NCI-H460 (cell line): Measurements from ENCODE around the gene RNASE7. TPM values are rescaled to one million over a fixed set of nuclear protein-coding genes. Genes with fewer than 3 reads are reported as not detected.
"Not testable (repeated sequence)": the region's sequence is repeated elsewhere in the genome, so short reads cannot be mapped to it uniquely, and the experiment has no call there.

Source experiments
- DNase-seq: peaks from one replicate; pipeline ENCODE4 v3.0.0-alpha.2; 2016; ENCODE audit warnings: low read depth; ENCODE audit errors: extremely low read depth
- polyA plus RNA-seq: library from polyadenylated mRNA; depleted of rRNA; stranded (reverse); fragments of >200 nt; gene quantifications from 2 replicates; pipeline ENCODE4 v1.2.3, GENCODE V29; 2014; cell fraction: nucleus; rRNA removed
- total RNA-seq: library from RNA; depleted of rRNA; stranded (reverse); fragments of >200 nt; shearing (Covaris generic); gene quantifications from 2 replicates; pipeline ENCODE4 v1.2.3, GENCODE V29; 2014; rRNA removed

The RNASE7 gene, protein sequence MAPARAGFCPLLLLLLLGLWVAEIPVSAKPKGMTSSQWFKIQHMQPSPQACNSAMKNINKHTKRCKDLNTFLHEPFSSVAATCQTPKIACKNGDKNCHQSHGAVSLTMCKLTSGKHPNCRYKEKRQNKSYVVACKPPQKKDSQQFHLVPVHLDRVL
- total RNA-seq = not detected in 2 replicates
- polyA plus RNA-seq = not detected in 2 replicates

DNA sequence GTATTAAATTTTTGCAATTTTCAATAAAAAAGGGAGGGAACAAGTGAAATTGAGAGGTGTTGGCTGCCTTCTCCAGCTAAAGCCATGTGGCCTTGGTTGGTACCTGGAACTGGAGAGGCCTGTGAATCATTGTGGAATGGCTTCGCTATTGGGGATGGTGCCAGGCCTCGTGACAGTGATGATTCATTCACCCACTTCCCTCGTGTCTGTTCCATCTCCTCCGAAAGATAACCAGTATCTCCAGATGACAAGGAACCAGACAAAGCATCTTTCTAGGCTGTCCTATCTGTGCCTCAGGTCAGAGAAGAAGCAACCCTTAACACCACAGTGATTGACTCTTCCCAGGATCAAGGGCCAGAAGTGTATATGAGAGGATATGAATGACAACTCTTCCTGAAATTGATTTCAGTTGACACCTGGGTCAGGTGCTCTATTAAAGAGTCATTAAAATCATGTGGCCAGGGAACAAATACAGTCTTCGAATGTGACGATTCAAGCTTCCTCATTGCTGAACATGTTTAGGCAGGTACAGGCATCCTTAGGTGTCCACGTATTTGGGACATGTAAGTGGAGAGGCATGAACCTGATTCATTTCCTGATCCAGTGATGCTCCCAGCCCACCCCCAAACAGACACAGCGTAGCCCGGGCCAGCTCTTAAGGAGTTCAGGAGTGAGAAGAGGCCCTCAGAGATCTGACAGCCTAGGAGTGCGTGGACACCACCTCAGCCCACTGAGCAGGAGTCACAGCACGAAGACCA lies at the start of gene RNASE7:
Gene RNASE7 (plus strand): TSS at position 687 of the 758 bp plus-strand sequence. CDS start 631 bp downstream, outside the sequence.
- no peak for DNase-seq

DNA sequence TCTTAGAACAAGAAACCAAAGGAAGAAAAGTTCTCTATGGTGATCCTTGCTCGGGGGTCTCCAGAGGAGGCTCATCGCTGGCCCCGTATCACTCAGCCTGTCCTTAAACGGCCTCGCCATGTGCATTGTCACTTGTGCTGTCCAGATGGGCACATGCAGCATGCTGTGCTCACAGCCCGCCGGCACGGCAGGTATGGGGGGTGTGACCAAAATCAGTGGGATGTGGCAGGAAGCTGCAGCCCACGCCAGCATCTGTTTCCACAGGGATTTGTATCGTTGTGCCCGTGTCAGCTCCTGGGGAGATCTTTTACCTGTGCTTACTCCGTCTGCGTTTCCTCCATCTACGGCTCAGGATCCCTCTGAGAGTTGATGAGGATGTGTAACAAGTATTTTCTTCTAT lies 45.6 kb upstream of the RNASE7 start:
- DNase-seq = no peak

DNA sequence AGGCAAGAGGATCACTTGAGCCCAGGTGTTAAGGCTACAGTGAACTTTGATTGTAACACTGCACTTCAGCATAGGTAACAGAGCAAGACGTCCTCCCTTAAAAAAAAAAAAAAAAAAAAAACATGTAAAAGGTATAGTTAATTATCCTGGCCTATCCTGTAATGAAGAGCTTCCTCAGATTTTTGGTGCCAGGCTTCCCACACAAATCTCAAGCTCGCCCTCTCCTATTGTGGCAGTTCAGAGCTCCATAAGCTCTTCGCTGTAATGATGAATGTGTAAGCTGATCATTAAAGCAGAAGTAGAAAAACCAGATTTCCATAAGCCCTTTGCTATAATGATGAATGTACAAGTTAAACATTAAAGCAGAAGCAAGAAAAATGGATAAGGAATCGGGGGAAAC lies 45.0 kb upstream of the RNASE7 start:
- no peak for DNase-seq

DNA sequence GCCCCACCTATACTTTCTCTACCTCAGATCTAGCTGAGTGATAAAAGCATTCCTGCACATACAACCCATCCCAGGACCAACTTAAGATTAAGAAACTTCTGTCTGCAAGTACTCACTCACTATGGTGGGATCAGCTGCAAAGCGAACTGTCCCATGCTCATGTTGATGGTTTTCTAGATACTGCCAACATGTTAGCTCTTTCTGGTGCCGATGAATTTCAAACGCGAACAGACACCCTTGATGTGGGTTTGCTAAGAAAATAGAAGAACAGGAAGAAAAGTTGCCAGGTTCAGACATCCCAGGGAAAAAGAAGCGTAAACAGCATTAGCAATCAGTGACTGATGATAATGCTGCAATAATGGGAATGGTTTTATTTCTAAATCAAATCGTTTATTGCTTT lies 44.6 kb upstream of the RNASE7 start:
- no peak for DNase-seq

DNA sequence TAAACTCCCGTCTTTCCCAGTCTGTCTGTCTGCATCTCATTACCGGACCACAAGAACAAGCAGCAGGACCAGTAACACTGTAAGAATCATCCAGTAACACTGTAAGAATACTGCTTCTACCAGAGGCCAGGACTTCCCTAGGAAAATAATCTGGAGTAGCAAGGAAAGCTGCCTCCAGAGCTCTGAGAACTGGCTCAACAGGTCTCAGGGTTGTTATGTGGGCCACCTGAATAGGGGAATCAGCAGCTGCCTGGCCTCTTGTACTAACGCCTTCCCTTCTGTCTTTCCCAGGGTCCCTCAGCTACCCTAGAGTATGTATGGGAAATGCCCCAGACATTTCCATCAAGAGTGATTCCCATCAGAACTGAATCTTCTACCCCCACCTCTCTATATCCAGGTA lies 44.0 kb upstream of the RNASE7 start:
- no peak for DNase-seq

DNA sequence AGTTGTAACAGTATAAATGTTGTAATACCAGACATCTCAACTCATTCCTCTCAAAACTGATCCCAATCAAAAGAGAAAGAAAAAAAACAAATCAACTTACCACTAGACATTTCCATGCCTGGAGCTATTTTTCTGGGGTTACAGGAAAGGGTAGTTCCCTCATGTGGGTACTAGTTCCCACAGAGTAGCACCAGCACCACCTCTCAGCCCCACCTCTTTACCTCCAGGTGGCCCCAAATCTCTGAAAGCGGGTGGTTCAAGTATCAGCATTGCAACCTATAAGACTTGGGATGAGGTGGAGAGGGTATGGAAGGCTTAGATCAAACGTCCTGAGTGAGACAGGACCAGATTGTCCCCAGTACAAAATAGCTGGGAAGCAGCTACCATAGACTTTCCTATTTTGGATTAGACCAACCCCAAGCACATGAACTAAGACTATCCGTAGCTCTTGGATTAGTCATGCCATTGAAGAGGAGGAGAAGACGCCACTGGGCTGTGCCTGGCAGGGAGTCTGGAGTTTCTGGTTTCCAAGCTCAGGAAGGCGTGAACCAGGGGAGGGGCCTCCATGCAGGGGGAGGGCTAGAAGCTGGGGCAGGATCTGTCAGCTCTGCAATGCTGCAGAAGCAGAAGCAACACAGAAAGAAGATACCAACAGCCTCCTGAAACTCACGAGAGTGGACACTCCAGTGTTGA lies 43.3 kb upstream of the RNASE7 start, which contains the start of gene SLC39A2:
Gene SLC39A2 (plus strand): TSS at position 620 of the 693 bp plus-strand sequence. CDS start 154 bp downstream, outside the sequence.
- DNase-seq = no peak

DNA sequence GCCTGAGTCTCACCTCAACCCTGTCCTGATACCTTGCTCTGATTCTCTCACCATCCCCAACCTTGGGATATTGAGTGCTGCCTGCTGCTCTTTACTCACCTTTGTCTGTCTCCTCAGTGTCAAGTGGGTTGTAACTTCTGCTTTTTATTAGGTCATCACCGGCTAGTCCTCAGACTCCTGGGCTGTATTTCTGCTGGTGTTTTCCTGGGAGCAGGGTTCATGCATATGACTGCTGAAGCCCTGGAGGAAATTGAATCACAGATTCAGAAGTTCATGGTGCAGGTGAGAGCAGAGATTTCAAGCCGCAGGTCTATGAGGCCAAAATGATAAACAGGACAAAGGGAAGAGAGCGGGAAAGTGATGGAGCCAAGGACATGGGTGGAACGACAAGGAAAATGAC lies 42.6 kb upstream of the RNASE7 start:
- DNase-seq = no peak

DNA sequence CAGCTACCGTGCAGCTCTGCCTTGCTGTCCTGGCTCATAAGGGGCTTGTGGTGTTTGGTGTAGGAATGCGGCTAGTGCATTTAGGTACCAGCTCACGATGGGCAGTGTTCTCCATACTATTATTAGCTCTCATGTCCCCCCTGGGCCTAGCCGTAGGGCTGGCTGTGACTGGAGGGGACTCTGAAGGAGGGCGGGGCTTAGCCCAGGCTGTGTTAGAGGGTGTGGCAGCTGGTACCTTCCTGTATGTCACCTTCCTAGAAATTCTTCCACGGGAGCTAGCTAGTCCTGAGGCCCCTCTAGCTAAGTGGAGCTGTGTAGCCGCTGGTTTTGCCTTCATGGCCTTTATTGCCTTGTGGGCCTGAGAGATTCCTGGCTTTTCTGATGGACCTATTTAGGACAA lies 40.9 kb upstream of the RNASE7 start:
- no peak for DNase-seq

DNA sequence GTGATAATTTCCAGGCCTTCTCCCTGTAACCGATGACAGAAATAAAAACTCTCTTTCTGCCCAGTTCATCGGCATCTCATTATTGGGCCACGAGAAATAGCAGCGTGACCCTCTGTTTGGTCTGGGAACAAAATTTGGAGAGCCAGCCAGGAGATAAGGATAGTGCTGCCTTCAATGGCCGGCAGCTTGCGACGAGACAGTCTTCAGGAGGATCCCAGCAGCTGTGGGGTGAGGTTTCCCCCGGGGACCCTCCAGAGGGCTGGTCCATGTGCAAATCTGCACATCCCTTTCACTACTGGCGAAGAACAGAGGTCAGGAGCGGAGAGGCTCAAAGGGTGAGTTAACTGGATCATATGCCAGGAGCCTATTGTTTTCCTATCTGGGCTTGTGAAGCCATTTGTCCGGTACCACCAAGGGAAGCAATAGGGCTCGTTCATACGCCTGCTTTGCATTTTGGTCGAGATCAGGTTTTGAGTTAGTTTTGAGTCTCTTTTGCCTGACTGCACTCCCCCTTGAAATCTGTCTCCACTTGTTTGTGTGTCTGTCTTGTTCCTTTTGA lies 38.3 kb upstream of the RNASE7 start:
- no peak for DNase-seq

DNA sequence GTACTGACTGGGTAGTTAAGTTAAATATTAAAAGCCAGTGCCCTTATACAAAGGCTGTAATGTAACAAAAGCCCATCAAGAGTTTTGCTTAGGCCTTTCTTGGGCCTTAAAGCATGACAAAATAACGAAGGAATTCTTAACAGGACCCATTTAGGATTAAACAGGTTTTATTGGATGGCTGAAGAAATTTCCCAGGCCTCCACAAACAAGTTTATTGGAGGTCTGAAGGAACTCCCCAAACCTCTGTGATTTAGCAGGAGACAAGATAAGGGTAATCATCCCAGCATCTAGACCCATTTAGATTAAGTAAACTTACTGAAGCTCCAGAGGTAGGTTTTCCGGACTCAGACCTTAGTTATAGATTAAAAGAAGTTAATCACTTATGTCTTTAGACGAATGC lies 32.4 kb upstream of the RNASE7 start:
- not testable (repeated sequence) for DNase-seq

DNA sequence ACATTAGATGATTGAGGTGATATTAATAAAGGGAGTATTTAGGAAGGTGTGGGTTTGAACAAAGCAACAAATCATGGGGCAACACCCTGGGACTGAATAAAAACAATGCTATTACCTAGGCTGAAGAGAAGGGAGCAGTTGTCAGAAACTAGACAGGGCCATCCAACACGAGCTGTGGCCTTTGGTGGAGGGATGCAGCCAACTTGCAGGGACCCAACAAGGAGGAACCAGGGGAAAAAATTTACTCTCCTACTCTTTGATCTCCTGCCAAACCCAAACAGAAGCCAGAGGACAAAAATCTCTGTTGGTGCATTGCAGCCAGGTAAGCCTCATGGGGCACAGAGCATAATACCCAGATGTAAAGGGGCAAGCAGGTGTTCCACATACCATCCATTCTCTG lies 31.0 kb upstream of the RNASE7 start:
- no peak for DNase-seq

DNA sequence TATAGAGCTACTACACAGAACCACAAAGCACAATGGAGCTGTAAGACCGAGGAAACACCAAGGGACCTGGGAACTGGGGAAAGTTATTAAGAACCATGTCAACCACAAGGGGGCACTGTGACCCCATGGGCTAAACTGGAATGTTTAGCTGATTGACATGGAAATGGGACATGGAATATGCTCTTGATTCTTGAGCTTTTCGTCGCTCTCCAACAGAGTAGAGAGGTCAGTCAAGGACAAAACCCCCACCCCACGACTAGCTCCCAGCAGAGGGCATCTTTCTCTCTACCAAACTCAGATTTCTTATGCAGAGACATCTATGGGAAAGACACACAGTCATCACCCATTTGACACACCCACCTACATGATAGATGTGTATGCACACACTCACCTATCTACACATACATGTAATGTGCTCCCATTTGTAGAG lies 27.4 kb upstream of the RNASE7 start:
- peak; percentile 87 for DNase-seq

DNA sequence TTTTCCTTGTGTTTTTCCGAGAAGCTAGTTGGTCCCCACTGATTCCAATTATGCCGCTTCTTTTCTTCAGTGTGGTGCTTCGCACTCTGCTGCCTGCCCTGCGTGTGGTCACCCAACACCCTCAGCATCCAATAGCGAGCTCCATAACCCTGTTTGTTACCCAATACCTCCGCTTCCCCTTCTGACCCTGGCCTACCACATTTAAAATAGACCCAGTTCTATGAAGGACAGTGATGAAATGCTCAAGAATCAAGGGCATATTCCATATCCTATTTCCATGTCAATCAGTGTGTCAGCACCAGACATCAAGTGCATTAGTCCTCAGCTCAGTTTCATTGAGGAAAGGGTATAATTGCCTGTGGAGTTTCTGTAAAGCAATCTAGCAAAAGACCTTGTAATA lies 26.9 kb upstream of the RNASE7 start:
- no peak for DNase-seq

DNA sequence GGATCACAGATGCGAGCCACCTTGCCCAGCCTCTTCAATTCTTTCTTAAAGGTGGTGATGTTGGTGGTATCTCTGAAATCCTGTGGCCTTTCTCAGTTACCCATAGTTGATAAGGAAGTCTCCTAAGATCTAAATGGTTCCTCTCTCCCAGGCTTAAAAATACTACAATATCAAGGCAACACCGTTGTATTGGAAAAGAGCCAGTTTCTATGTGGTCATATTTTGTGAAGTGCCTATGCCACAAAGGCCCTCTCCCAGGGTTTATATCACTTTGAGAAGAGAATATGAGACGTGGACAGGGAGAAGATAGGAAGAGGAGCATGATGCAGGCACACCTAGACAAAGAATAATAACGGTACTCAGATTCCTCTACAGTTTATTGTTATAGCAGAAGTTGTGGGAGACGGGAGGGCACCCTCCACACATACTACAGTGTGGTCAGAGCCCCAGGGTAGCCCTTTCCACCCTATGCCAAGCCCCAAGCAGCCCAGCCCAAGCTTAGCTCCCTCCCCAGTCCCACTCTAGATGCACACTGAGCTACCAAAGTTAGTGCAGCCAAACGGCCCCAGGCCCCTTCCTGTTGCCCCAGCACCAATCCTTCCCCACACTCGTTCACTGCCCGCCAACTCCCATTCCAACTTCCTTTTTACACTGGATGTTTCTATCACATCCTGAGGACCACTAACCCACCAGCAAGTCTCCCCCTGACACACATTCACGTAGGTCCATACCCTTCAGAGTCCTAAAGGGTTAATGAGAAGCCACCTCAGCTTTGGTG lies 25.6 kb upstream of the RNASE7 start:
- no peak for DNase-seq

DNA sequence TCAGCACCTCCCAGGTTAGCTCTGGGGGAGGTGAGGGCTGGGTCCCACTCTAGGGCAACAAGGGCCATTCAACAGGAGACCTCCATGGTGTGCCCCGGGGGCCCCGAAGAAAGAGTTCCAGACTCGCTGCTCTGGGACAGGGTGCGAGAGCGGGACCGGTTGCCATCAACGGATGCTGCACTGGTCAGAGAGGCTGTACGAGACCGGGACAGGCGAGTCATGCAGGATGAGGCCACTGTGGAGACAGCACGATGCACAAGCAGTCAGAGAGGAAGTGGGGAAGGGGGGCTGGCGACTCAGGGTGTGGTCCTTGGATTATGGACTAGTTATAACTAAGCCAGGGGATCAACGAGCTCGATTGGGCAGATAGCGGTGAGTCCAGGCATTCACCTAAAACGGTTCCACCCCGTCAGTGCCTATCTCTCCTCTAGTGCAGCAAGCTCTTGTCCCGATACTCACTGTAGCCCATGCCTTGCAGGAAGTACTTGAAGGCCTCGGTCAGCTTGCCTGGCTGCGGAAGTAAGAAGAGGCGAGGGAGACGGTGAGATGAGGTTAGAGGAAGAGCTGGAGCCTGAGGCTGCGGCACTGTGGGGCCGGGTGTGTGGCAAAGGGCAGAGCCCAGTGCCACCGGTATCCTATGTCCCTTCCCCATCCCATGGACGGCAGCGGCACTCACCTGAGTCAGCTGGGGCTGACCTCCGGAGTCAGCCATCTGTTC lies 24.5 kb upstream of the RNASE7 start:
- no peak for DNase-seq

DNA sequence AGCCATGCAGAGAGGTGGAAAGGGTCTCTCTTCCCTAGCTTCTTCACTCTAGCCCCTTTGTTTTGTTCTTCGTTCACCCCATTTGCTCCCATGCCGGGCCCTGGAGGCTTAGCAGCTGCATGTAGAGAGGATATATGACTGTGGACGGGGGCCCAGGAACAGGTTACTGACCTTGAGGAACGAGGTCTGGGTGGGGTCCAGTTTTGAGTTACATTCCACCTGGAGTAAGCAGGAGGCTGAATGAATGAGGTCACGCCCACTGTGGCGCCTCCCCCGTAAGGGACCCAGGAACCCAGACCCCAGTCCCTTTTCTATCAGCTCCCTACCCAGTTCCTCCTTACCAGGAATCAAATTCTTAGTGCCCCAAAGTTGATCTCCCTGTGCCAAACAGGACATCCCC lies 23.9 kb upstream of the RNASE7 start:
- no peak for DNase-seq

DNA sequence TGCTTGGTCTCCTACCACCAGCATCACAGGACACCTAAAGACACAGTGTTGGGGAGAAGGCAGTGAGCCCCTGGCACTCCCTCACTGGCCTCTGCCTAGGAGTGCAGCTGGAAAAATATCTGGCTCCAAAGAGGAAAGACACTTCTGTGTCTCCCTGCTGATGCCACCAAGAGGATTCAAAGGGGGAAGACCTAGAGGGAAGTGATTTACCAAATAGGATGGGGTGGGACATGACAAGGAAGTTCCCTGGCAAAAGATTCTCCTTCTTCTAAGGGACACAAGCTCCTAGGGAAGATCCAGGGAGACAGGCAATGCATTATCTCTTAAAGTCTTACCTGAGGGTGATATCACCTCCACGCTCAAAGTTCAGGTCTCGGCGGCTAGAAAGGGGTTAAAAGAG lies 23.4 kb upstream of the RNASE7 start:
- DNase-seq = no peak

DNA sequence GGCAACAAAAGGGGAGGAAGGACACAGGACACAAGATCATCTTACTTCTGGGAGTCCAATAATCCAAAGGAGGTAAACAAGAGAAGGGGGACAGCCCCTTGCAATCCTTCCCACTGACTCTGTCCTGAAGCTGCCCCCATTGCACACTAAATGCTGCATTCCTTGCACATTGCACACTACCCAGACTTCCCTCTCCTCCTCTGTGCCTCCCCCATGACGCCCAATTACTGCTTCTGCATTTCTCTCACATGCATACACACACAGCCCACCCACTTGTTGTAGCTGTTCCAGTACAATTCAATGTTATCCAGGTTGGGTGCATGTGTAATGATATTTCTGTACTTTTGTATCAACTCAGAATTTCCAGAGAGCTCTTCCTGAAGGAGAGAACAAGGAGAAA lies 22.8 kb upstream of the RNASE7 start:
- DNase-seq = no peak

DNA sequence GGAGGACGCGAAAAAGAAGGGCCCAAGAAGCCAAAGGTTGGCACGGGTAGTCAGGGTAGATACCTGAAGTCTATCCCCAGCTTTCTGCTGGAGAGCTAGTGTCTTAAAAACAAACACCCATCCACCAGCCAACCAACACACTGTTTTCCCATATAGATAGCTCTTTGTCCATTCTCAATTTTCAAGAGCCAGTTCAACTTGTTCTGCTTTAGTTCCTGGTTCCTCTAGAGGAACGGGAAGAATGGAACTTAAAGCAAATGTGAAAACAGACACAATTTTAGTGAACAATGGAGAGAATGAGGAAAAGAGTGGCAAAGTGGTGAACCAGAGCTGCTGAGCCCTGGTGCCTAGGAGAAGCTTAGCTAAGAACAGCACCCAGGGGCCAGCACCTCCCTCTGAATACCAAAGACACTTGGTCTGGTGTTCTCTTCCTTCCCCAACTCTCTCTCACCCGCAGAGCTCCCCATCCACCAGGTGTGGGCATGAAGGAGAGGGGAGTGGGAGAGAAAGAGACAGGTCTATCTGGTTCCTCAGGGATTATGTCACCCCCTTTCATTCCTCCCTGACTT lies 21.1 kb upstream of the RNASE7 start:
- DNase-seq = no peak

DNA sequence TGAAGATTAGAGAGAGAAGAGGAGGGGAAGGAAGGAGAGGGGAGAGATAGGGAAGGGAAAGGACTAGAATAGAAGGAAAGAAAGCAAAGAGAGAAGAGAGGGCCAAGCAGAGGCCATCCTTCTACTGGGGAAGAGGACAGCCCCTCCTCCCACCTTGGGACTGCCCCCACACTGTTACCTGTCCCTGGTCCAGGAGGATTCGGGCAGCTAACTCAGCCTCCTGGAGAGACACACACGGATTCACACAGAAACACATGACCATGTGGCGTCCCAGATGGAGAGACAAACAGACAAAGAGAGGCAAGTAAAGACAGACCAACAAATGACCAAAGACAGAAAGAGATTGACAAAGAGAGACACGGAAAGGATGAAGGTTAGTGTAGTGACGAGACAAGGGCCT lies 19.5 kb upstream of the RNASE7 start:
- no peak for DNase-seq
